C4-2B (cell line): ENCODE measurements around the gene CRABP1.

Experiments
- H3K27ac ChIP-seq: fragments of 450-650 bp; 2 replicates; pipeline ENCODE4 v1.5.1; 2017
- CTCF ChIP-seq: fragments of 450-650 bp; conservative IDR thresholded peaks from 2 replicates; pipeline ENCODE4 v1.5.1; 2017; ENCODE audit warnings: mild to moderate bottlenecking
- ZFX ChIP-seq: fragments of 450-650 bp; IDR thresholded peaks from 2 replicates; pipeline ENCODE4 v1.6.1; 2017

The CRABP1 gene

GRCh38 chr15:78311292-78311691 is 28.9 kb upstream of the CRABP1 start:
- H3K27ac ChIP-seq = no peak overlapping the region
- no peak for TF ChIP-seq ZFX
- no peak for TF ChIP-seq CTCF

GRCh38 chr15:78312536-78312935 is 27.6 kb upstream of the CRABP1 start:
- H3K27ac ChIP-seq = no peak overlapping the region
- TF ChIP-seq ZFX = no peak
- TF ChIP-seq CTCF = no peak

- TF ChIP-seq CTCF (no peak), ZFX (no peak)
- H3K27ac ChIP-seq = no peak overlapping the region
Measured at GRCh38 chr15:78312957-78313356, 27.2 kb upstream of the CRABP1 start.

- H3K27ac ChIP-seq = no peak overlapping the region
- TF ChIP-seq CTCF (no peak), ZFX (no peak)
Measured at GRCh38 chr15:78313383-78313782, 26.8 kb upstream of the CRABP1 start.

GRCh38 chr15:78314181-78314581 is 26.0 kb upstream of the CRABP1 start:
- H3K27ac ChIP-seq = no peak overlapping the region
- TF ChIP-seq ZFX (no peak), CTCF (no peak)

- no peak for TF ChIP-seq ZFX
- no peak; the same call in 1 of the 2 replicates for TF ChIP-seq CTCF
- H3K27ac ChIP-seq = no peak overlapping the region
Measured at GRCh38 chr15:78315686-78316282, 24.4 kb upstream of the CRABP1 start.

GRCh38 chr15:78316283-78317083 is 23.7 kb upstream of the CRABP1 start:
- H3K27ac ChIP-seq = no peak overlapping the region

More at GRCh38 chr15:78316283-78317083, 23.7 kb upstream of the CRABP1 start:
- no peak for TF ChIP-seq ZFX
- no peak for TF ChIP-seq CTCF
